Activated CD4-positive, alpha-beta T cell treated with anti-CD3 and anti-CD28 coated beads, Interleukin-2, amount 50 U/mL, for 24 hours (primary cell): ENCODE measurements around the gene HYLS1.
A peak's percentile ranks its signal among the peaks of the same experiment; 100 is the strongest.
"Not testable (repeated sequence)": the region's sequence is repeated elsewhere in the genome, so short reads cannot be mapped to it uniquely, and the experiment has no call there.

Experiments
- DNase-seq, 2 donors: peaks; one replicate each; pipeline ENCODE4 v3.0.0-alpha.2; 2020; ENCODE audit warnings: low read depth in 1 of 2, low spot score in 1 of 2

The HYLS1 gene, protein sequence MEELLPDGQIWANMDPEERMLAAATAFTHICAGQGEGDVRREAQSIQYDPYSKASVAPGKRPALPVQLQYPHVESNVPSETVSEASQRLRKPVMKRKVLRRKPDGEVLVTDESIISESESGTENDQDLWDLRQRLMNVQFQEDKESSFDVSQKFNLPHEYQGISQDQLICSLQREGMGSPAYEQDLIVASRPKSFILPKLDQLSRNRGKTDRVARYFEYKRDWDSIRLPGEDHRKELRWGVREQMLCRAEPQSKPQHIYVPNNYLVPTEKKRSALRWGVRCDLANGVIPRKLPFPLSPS

DNA sequence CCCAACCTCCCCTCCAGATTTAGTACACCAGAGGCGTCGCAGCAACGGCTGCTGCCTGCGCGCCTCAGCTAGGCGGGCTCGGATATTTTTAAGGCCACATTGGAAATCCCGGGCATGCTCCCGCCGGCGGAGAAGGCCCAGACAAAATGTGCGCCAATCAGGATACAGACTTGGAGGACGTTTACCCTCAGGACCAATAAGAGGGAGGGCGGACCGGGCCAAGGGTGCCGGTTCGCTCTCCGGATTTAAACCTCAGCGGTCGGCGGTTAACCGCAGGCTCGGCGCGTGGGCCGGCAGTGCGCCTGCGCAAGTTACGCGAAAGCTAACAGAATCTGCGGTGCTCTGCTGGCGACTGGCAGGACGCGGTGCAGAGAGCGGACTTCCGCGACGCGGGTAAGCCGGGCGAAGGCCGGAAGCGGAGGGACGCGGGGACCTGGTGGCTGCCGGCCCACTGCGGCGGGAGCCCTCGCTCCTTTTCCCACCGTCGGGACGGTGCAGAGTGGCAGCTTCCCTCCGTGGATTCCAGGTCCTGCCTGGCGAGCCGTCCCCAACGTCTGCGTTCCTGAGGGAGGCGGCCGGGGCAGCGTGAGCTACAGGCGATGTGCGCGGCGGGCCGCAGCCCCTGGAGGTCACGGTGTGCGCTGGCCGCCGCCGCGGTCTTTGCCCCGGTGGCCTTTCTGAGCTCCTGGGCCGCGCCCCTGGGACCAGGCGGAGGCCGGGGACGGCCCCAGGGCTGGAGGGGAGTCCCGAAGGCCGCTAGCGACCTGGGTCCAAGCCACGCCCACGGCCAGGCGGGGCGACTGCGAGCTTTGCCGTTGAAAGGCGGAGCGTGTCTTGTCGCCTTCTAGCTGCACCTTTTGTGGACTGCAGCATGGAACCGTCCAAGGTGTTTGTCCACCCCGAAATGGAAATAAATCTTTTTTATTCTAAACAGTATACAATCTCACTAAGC lies at the start of gene HYLS1:
Gene HYLS1 (plus strand): TSS at position 296 of the 952 bp plus-strand sequence. CDS start 11,701 bp downstream, outside the sequence.
- DNase-seq: peak; percentile 90 to 94

DNA sequence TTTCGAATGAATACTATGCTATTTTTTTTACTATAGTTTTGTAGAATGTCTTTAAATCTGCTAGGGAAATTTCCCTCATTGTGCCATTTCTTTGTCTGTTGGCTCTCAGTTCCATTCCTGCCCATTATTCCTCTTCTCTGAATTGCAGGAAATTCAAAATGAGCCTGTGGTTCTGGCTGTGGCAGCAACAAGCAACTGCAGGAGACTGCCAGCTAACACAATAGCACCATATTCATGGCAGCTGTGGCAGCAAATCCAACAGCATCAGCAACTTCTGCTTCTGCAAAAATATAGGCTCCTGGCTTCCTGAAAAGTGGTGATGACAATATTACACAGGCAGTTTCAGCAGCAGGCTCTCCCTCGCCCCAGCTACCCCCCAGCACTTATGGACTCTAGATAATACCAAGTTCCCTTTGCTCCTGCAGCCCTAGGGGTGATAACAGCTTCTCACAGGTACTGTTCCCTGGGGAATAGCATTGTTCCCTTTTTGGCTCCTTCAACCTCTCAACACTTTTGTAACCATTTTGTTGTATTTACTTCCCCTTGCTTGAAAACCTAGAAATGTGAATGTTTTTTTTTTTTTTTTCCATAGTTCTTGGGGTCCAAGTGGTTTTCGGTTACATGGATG lies 45.0 kb upstream of the HYLS1 start:
- no peak for DNase-seq

DNA sequence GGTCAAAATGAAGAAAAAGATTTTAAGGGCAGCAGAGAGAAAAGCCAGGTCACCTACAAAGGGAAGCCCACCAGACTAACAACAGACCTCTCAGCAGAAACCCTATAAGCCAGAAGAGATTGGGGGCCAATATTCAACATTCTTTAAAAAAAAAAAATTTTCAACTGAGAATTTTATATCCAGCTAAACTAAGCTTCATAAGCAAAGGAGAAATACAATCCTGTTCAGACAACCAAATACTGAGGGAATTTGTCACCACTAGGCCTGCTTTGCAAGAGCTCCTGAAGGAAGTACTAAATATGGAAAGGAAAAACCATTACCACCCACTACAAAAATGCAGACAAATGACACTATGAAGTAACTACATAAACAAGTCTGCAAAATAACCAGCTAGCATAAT lies 41.3 kb upstream of the HYLS1 start:
- no peak for DNase-seq

DNA sequence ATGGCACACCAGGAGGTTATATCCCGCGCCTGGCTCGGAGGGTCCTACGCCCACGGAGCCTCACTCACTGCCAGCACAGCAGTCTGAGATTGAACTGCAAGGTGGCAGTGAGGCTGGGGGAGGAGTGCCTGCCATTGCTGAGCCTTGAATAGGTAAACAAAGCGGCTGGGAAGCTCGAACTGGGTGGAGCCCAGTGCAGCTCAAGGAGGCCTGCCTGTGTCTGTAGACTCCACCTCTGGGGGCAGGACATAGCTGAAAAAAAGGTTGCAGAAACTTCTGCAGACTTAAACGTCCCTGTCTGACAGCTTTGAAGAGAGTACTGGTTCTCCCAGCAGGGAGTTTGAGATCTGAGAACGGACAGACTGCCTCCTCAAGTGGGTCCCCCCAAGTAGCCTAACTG lies 29.8 kb upstream of the HYLS1 start:
- not testable (repeated sequence) for DNase-seq

DNA sequence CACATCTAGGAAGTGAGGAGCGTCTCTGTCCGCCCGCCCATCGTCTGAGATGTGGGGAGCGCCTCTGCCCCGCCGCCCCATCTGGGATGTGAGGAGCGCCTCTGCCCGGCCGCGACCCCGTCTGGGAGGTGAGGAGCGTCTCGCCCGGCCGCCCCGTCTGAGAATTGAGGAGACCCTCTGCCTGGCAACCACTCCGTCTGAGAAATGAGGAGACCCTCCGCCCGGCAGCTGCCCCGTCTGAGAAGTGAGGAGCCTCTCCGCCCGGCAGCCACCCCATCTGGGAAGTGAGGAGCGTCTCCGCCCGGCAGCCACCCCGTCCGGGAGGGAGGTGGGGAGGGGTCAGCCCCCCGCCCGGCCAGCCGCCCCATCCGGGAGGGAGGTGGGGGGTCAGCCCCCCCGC lies 24.7 kb upstream of the HYLS1 start:
- DNase-seq: not testable (repeated sequence)

DNA sequence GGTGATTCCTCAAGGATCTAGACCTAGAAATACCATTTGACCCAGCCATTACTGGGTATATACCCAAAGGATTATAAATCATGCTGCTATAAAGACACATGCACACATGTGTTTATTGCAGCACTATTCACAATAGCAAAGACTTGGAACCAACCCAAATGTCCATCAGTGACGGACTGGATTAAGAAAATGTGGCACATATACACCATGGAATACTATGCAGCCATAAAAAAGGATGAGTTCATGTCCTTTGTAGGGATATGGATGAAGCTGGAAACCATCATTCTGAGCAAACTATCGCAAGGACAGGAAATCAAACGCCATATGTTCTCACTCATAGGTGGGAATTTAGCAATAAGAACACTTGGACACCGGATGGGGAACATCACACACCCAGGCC lies 22.1 kb upstream of the HYLS1 start:
- not testable (repeated sequence) for DNase-seq

DNA sequence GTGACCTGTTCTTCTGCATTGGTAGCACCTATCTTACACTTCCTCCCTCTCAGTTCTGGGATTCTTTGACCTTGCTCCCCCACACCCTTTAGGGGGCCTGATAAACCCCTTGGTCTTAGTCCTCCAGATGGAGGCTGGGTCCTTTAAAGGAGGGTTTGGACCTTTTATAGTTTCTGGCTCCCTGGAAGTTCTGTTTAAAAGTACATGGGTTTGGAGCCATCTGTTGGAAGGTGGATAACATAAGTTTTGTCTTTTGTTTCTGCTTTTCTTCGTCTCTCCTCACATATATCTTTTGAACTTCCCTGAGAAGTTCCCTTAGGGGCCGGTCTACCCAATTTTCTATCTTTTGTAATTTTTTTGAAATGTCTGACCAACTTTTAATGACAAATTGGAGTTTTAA lies 17.9 kb upstream of the HYLS1 start:
- DNase-seq: no peak

DNA sequence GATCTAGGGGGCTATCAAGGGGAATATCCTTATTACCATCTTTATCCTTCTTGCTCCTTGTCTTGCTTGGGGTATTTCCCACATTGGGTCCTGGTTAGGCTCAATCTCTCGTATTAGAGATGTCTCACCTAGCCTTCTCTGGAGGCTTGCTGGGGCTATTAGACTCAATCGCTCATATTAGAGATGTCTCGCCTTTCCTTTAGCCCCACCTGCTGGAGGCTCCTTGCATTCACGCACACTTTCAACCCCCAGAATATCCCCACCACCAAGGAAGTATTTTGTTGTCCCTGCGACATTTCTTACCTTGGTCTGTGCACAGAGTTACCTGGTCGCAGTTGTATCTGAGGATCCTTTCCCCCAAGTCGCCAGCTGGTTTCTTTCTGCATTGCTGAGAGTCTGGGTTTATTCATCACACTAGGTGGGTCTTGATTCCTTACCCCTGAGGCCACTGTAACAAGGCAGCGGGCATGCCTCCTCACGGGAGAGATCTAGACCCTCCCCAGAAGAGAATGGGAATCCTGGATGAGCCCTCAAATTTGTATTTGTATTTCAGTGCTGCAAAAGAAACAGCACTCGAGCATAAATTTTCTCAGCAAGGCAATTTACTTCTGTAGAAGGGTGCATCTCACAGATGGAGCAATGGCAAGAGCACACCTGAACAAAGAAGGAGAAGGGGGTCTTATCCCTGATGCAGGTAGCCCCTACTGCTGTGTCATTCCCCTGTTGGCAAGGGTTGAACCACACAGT lies 15.9 kb upstream of the HYLS1 start:
- DNase-seq: no peak

DNA sequence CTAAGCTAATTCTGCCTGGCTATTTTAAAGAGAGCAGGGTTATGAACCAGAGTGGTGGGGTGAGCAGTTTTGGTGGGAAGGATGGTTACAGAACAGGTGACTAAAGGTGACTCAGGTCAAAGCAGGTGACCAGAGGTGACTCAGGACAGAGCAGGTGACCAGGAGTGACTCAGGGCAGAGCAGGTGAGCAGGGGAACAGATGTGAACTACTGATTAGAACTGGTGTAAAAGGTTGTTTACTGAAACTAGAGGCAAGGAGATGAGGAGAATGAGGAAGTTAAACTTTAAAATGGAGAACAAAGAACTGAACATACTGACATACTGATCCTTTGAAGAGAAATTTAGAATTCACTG lies 15.4 kb upstream of the HYLS1 start:
- no peak for DNase-seq

DNA sequence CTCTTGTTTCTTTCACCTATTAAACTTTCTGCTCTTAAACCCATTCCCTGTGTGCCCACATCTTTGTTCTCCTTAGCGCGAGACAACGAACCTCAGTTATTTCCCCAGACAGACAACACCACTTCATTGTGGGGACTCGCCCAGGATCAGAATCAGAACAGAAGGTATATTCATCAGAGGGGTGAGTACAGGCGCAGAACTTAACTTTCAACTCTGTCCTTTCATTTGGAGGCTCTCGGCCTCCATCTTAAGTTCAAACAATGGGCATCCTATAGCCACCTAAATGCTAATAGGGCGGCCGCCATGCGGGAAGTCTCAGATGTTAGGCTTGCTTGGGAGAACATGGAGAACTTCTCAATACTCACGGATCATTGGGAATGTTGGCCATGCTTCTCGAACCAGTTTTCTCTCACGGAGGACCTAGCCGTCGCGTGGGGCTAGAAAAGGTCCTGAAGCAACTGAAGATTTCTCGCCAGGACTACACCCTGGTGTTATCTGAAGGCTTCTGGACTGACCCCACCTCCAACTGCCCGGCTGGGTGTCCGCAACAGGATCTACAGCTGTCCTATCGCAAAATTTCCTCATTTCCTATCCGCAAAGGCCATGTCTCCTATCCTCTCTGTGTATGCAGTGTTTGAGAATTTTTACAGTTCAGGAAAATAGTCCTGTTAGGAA lies 13.4 kb upstream of the HYLS1 start:
- DNase-seq: no peak

DNA sequence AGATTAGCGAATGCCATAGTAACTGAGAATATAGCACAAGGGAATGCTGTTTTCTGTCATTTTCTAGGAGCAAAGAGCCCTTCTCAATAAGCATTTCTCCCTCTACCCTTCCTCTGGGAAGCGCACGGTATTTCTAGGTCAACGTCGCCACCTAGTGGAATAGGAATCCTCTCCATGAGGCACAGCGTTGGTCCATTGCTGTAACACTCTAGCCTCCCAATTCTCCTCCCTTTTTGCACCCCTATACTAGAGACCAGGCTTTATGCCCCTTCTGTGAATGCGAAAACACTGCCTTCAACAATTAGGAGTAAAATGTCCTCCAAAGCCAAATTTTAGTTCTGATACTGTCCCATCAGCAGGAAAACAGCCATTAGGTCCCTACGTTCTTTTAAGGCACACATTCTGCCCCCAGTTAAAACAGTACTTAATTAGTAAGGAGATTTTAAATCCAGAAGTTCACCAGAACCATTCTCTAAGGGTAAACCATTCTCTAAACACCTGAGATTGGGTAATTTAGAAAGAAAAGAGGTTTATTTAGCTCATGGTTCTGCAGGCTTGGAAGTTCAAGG lies 12.8 kb upstream of the HYLS1 start:
- peak in 1 of 2 donors; percentile 55 for DNase-seq

DNA sequence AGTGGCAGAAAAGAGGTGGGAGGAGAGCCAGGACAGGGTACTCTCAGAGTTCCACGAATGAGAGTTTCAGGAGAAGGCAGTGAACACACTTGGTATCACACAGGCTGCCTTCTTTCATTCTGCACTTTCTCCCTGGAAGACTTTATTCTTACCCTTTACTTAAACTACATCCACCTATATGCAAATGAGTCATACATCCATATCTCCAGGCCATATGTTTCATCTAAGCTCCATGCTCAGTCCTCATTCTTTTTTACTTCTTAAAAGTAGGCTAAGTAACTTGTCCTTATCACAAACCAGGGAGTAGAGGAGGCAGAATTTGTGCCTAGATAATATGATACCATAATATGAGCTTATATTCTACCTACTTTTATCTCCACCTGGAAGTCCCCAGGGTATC lies 6.2 kb upstream of the HYLS1 start:
- no peak for DNase-seq

DNA sequence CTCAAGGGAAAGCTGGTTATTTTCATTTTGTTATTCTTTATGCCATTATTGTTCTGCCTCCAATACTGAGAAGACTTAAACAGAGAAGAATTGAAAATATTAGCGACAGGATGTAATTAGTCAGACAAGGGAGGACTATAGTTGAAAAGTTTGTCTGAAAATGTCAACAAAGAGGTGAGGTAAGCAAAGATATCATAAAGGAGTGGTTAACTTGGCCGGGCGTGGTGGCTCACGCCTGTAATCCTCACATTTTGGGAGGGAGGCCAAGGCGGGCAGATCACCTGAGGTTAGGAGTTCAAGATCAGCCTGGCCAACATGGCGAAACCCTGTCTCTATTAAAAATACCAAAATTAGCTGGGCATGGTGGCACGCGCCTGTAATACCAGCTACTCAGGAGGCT lies 4.1 kb upstream of the HYLS1 start:
- DNase-seq: no peak

DNA sequence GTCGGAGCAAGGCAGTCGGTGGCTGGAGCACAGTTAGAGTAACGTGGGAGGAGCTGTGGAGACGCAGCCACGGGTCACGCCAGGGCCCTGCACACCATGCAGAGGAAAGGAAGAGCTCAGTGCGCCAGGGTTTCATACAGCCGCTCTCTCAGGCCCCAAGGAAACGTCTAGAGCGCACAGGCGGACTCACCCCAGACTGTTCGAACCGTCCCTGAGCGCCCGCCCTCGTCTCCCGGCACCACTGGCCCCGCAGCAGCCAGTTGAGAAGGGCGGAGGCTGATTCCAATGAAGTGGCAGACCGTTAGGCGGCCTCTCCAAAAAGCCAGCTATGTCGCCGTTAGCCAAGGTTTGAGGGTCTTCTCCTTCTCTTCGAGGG lies 483 bp upstream of the HYLS1 start:
- no peak for DNase-seq

DNA sequence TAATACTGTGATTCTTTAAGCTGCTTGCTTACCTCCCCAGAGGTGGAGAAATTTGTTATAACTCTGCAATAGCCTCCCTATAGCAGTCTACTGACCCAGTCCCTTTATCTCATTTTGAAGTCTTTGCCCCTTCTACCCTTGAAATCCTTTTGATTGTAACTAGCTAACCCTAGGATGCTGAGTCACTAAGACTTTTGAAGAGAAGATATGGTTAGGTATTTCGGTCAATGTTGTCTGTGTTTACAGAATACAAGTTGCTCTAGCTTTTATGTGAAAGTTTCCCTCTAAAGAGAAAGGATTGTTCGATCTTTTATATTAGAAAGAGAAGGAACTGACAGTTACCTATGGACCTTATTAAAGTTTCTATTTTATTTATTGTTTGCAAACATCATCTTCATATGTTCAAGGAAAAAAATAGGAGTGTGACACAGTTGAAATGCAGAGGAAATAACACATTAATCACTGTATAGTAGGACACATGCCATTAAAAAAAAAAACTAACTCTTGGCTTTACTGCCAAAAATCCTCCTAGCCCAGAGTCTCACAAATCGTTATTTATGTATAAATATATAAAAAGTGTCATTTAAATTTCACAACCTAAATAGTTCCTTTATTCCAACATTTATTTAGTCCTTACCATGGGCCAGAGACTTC lies 3.1 kb downstream of the HYLS1 start:
- no peak for DNase-seq

DNA sequence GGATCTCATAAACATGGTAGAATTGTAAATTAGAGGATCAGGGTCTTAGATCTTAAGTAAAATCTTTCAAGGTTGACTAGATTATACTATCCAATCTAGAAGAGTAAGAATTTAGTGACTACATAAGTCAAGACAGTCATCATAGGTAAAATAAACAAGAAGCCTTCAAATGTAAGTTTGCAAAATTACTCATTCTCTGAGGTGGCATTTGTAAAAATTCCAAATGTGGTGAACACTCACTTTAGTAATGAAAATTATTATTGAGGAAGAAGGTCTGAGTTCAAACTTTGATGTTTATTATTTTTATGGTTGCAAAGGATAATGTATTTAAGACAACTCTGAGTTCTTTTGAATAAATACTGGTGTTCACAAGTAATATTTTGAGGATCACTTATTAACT lies 4.6 kb downstream of the HYLS1 start:
- no peak for DNase-seq

DNA sequence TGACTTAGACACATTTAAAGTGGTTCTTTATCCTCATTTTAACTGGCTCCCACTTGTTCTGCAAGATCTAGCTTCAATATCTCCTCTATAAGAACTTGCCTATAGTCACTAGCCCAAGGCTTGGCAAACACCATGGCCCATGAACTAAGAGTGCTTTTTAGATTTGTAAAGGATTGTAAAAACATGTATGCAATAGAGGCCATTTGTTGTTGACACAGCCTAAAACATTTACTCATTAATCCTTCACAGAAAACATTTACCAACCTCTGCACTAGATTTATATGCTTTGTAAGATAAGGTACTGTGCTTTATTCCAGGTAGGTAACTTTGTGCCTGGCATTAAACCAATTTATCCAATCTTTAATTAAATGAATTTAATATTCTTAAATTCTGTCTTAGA lies 5.5 kb downstream of the HYLS1 start:
- no peak for DNase-seq

DNA sequence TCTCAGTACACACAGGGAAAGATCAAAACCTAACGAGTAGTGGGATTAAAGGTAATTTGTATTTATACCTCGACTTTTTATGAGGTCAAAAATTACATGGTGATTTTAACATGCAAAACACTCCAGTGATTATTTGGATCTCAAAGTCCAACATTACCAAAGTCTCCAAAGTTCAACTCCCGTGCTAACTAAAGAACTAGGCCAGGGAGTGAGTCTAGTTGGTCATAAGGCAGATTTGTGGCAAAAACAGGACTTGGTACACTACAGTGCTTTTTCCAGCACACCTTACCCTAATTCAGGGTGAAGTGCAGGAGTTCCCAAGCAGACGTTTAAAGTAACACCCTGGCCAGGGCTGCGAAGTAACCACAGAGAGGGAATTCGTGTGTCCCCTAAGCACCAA lies 14.4 kb downstream of the HYLS1 start:
- DNase-seq: no peak

DNA sequence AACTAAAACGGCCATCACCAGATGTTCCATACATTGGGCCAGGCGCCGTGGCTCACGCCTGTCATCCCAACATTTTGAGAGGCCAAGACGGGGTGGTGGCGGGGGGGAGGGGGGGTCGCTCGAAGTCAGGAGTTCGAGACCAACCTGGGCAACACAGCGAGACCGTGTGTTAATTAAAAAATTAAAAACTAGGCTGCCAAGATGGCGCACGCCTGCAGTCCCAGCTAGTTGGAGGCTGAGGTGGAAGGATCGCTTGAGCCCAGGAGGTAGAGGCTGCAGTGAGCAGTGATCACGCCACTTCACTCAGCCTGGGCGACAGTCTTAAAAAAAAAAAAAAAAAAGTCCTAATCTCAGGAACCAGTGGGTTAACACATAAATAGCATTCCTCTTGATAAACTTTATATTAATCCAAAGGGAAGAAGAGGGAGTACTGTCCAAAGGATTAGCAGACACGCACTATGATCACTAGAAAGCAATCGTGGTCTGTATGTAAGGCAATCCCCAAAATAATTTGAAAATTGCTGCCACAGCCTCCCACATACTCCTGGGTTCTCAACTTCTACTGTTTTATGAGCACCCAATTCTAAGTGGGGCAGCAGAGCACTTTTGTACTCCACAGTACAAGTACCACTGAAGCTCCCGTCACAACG lies 14.9 kb downstream of the HYLS1 start:
- no peak for DNase-seq
